HepG2 (cell line): ENCODE data around the gene ZC3H4. TPM values are rescaled to one million over a fixed set of nuclear protein-coding genes. Genes with fewer than 3 reads are reported as not detected.

Experiments used
- ATAC-seq: fragments of 200-7000 bp; cut with Tn5 transposase; 3 replicates; pipeline ENCODE4 v1.9.1; 2020; ENCODE audit warnings: mild to moderate bottlenecking, moderate library complexity
- BruUV-seq: library from RNA; stranded (reverse); fragments of 400-500 nt; replicated peaks from 2 replicates; lab custom pipeline; 2021; lab: Mats Ljungman, UMichigan
- CTCF ChIA-PET: fragments of 300-600 bp; formaldehyde crosslinking; extraction: SDS; loops from one replicate; lab custom pipeline; 2021; ENCODE audit warnings: low total read pairs, inconsistent platforms, low intra/inter-chr PET ratio; lab: Yijun Ruan, JAX
- POLR2A ChIA-PET: fragments of 350-600 bp; sonication (Branson Sonifier 250); formaldehyde crosslinking; loops from one replicate; lab custom pipeline; 2020; ENCODE audit warnings: antibody characterized with exemption, inconsistent platforms; lab: Yijun Ruan, JAX
- DNase-seq: peaks from one replicate; pipeline ENCODE4 v3.0.0-alpha.2; 2015; ENCODE audit warnings: low spot score
- FAIRE-seq: peaks from 3 replicates; lab custom pipeline; 2011; peaks lifted over from hg19 to GRCh38; lab: Jason Lieb, UNC
- H2AFZ ChIP-seq: one replicate; pipeline ENCODE4 v1.6.1; 2011; ENCODE audit warnings: low read length, inconsistent platforms
- H3K27ac ChIP-seq: fragments of 300-600 bp; 3 replicates; pipeline ENCODE4 v1.8.0; 2011; ENCODE audit warnings: mixed run types, mild to moderate bottlenecking, mixed read lengths, low read length, inconsistent platforms; ENCODE audit not compliant: insufficient read depth; ENCODE audit errors: extremely low read length
- H3K27me3 ChIP-seq, 2 experiments: fragments of 200-600 bp in 1 of 2; 2 replicates in 1 of 2; 3 replicates in 1 of 2; pipeline versions ENCODE4 v1.6.0 to v1.8.0; 2011; ENCODE audit warnings: low read length in 2 of 2, mild to moderate bottlenecking in 2 of 2, moderate library complexity in 2 of 2, inconsistent platforms in 1 of 2; ENCODE audit not compliant: insufficient read depth in 2 of 2, control insufficient read depth in 1 of 2
- H3K36me3 ChIP-seq, 2 experiments: fragments of 200-600 bp in 1 of 2; replicated peaks in 1 of 2; 2 replicates in 1 of 2; 3 replicates in 1 of 2; pipeline versions ENCODE4 v1.5.1 to v1.8.0; 2011; ENCODE audit warnings: low read length in 2 of 2, inconsistent platforms in 1 of 2; ENCODE audit not compliant: insufficient read depth in 2 of 2, control insufficient read depth in 1 of 2
- H3K4me1 ChIP-seq: 2 replicates; pipeline ENCODE4 v1.5.1; 2012; ENCODE audit warnings: low read length, inconsistent platforms; ENCODE audit not compliant: insufficient read depth
- H3K4me2 ChIP-seq: 2 replicates; pipeline ENCODE4 v1.6.0; 2011; ENCODE audit warnings: low read depth, low read length, inconsistent platforms
- H3K4me3 ChIP-seq, 3 experiments: fragments of 200-600 bp in 1 of 3; sonication (generic), shearing (Covaris generic) in 1 of 3; replicated peaks in 1 of 3; 2 replicates each; pipeline ENCODE4 v1.5.1; 2011 to 2016; ENCODE audit warnings: low read length in 3 of 3, inconsistent platforms in 2 of 3, low read depth in 2 of 3, mild to moderate bottlenecking in 2 of 3, control low read depth in 1 of 3, mixed read lengths in 1 of 3; ENCODE audit not compliant: insufficient read depth in 1 of 3
- H3K79me2 ChIP-seq: one replicate; pipeline ENCODE4 v1.6.1; 2011; ENCODE audit warnings: low read length, inconsistent platforms; ENCODE audit not compliant: insufficient read depth
- H3K9ac ChIP-seq: 2 replicates; pipeline ENCODE4 v1.6.0; 2011; ENCODE audit warnings: mild to moderate bottlenecking, low read depth, low read length, inconsistent platforms; ENCODE audit not compliant: insufficient read depth
- H3K9me3 ChIP-seq: 2 replicates; pipeline ENCODE4 v1.5.1; 2012; ENCODE audit warnings: mild to moderate bottlenecking, low read length
- H4K20me1 ChIP-seq: 2 replicates; pipeline ENCODE4 v1.6.0; 2011; ENCODE audit warnings: inconsistent platforms, mild to moderate bottlenecking, low read length, moderate library complexity; ENCODE audit not compliant: insufficient read depth
- ATAD3A ChIP-seq: sonication (generic); formaldehyde crosslinking; IDR thresholded peaks from 2 replicates; pipeline ENCODE4 v1.4.0; 2020; ENCODE audit warnings: missing genetic modification reagents
- ELF4 ChIP-seq: sonication (generic); formaldehyde crosslinking; IDR thresholded peaks from 2 replicates; pipeline ENCODE4 v1.5.0; 2020; ENCODE audit warnings: missing genetic modification reagents, mild to moderate bottlenecking, moderate library complexity, borderline replicate concordance
- FOXC1 ChIP-seq: sonication (generic); formaldehyde crosslinking; IDR thresholded peaks from 2 replicates; pipeline ENCODE4 v1.8.0; 2022; ENCODE audit warnings: mild to moderate bottlenecking, missing genetic modification reagents, borderline replicate concordance
- NR2C2 ChIP-seq: sonication (generic); formaldehyde crosslinking; IDR thresholded peaks from 2 replicates; pipeline ENCODE4 v1.4.0; 2020; ENCODE audit warnings: missing genetic modification reagents, mild to moderate bottlenecking, moderate library complexity, borderline replicate concordance
- RFX3 ChIP-seq: IDR thresholded peaks from 2 replicates; pipeline ENCODE4 v1.6.1; 2016; ENCODE audit warnings: missing biosample characterization, missing genetic modification reagents
- RORA ChIP-seq: sonication (generic); formaldehyde crosslinking; IDR thresholded peaks from 2 replicates; pipeline ENCODE4 v1.5.0; 2020; ENCODE audit warnings: mild to moderate bottlenecking, missing genetic modification reagents, moderate library complexity
- RXRB ChIP-seq: IDR thresholded peaks from 2 replicates; pipeline ENCODE4 v1.6.1; 2016; ENCODE audit warnings: borderline replicate concordance, missing genetic modification reagents, missing compliant biosample characterization
- SMAD1 ChIP-seq: sonication (generic); formaldehyde crosslinking; IDR thresholded peaks from 2 replicates; pipeline ENCODE4 v1.4.0; 2020; ENCODE audit warnings: missing genetic modification reagents, low read depth, mild to moderate bottlenecking, borderline replicate concordance
- TFDP1 ChIP-seq: IDR thresholded peaks from 2 replicates; pipeline ENCODE4 v1.6.1; 2016; ENCODE audit warnings: missing compliant biosample characterization, missing genetic modification reagents, borderline replicate concordance
- ZBTB25 ChIP-seq: IDR thresholded peaks from 2 replicates; pipeline ENCODE4 v1.6.1; 2018; ENCODE audit warnings: missing genetic modification reagents
- ZSCAN12 ChIP-seq: sonication (generic); formaldehyde crosslinking; IDR thresholded peaks from 2 replicates; pipeline ENCODE4 v1.9.0; 2021; ENCODE audit warnings: mild to moderate bottlenecking, missing genetic modification reagents
- WGBS: methylation state at CpG from one replicate; pipeline ENCODE4 v1.1.6; 2017; ENCODE audit warnings: low lambda C conversion rate; 5-methylcytosine and 5-hydroxymethylcytosine counted together
- in situ Hi-C: cut with HindIII; loops from 2 replicates; pipeline ENCODE4 v1.10.0; 2017; ENCODE audit warnings: low pct_unique_long_range_greater_than_20kb; ENCODE audit not compliant: extremely low pct_ligation_motif_present
- intact Hi-C: fragments of 100-400 bp; cut with micrococcal nuclease; formaldehyde crosslinking; loops from one replicate; pipeline ENCODE4 v1.10.0; 2022; ENCODE audit not compliant: unreplicated experiment
- polyA plus RNA-seq, 8 experiments: library from polyadenylated mRNA; depleted of rRNA in 3 of 8; stranded (reverse) in 7 of 8; unstranded in 1 of 8; fragments of >200 nt; fragmentation: Illumina TruSeq in 4 of 8; extraction: Trizol in 4 of 8; gene quantifications; 2 replicates each; pipeline versions ENCODE4 v1.2.1 to v1.2.3, GENCODE V29; 2011 to 2016; ENCODE audit warnings: low read depth in 4 of 8, missing spikeins in 1 of 8, mixed read lengths in 1 of 8; ENCODE audit not compliant: insufficient read depth in 1 of 8
- total RNA-seq, 5 experiments: library from RNA; depleted of rRNA; stranded (reverse); fragments of >200 nt; fragmentation: Illumina TruSeq; extraction: Trizol; gene quantifications; 2 replicates each; pipeline ENCODE4 v1.2.3, GENCODE V29; 2016; ENCODE audit warnings: low read depth in 1 of 5

ZC3H4 gene
- total and polyA plus RNA-seq, 2 of the 13 experiments (the other 11 are each of a cell fraction or from before 2014, with no cell fraction given) = 1.8 to 10.7 TPM

DNA sequence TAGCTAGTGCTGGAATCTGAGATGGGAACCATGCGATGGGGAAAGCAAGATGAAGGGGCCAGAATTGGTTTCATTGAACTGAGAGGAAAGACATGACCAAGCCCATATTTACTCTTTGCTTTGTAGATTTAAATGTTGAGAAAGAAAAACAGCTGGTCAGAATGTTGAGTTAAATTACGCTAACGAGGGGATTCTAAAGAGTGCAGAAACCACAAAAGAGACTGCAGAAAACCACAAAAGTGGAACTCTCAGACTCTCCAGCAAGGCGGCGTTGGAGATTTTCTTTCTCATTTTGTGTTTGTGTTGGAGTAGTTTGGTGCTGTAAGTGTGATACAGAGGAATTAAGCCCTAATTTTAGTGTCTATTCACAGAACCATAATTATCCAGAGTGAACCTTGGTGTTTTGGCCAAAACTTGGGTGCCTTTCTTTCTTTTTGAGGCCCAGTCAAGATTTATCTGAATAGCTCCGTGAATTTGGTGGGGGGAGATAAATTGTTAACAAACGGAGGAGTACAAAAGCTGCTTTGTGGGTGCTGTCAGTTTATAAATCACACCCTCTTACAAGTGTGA lies 43.4 kb upstream of the ZC3H4 start:
- POLR2A ChIA-PET = interaction anchor here (1.0 kb wide), 1 partner anchor 87 kb away, joined by 3 read pairs; no protein-coding TSS in a partner anchor
- BruUV-seq = TSS peak; percentile 30
- no peak for FAIRE-seq

DNA sequence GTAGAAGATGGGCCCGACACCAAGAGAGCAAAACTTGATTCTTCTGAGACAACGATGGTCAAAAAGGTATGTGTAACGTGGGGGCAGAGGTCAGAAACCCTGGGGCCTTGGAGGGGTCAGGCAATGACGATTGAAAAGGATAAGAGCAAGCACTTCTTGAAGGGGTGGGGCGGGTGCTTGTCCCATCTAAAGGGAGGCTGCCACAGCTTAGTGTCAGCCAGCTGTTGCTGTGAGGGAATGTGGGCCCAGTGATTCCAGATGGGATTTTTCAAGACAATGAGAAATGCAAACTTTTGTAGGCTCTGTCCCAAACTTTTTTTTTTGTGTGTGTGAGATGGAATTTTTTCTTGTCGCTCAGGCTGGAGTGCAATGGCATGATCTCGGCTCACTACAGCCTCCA lies 41.6 kb upstream of the ZC3H4 start:
- no peak overlapping the region for H3K4me3 ChIP-seq
- H2AFZ ChIP-seq = no peak overlapping the region
- peaks cover 31 to 79% of the 10 kb centered on the region in 2 experiments for H3K36me3 ChIP-seq
- peaks cover 4% of the 10 kb centered on the region for H3K79me2 ChIP-seq
- no TSS peak for BruUV-seq
- no peaks in the 10 kb centered on the region for H3K27me3 ChIP-seq
- H3K27ac ChIP-seq = no peak overlapping the region
- FAIRE-seq (no peak), ATAC-seq (no peak), DNase-seq (no peak)
- H3K9ac ChIP-seq = no peak overlapping the region
- POLR2A ChIA-PET = no interaction called here
- 0 out of 2 replicates have a peak, but pooled peaks cover 20% of the 10 kb centered on the region for H3K4me1 ChIP-seq
- in situ Hi-C loops = no loop called here
- H3K9me3 ChIP-seq = no peaks in the 10 kb centered on the region
- intact Hi-C loops = no loop called here
- H4K20me1 ChIP-seq = no peaks in the 10 kb centered on the region; the same call in 1 of the 2 replicates
- no peak overlapping the region for H3K4me2 ChIP-seq
- WGBS = 97% methylated on average over 7 of the region's 7 CpGs
- CTCF ChIA-PET = no interaction called here
- TF ChIP-seq SMAD1 (CRISPR knock-in tag) = no peak
- TF ChIP-seq RFX3 (CRISPR knock-in tag) = no peak
- TF ChIP-seq TFDP1 (CRISPR knock-in tag) = no peak
- no peak for TF ChIP-seq ELF4 (CRISPR knock-in tag)
- TF ChIP-seq FOXC1 = no peak
- TF ChIP-seq ZBTB25 (CRISPR knock-in tag) = no peak
- no peak for TF ChIP-seq RXRB (CRISPR knock-in tag)

More for the DNA sequence above, 43.4 kb upstream of the ZC3H4 start:
- no peak for ATAC-seq
- intact Hi-C loops (no loop called here), in situ Hi-C loops (no loop called here)
- WGBS = 94% methylated on average over 7 of the region's 7 CpGs
- H2AFZ ChIP-seq = no peak overlapping the region
- H4K20me1 ChIP-seq = no peaks in the 10 kb centered on the region; the same call in 1 of the 2 replicates
- H3K27me3 ChIP-seq = no peaks in the 10 kb centered on the region
- peaks cover 2% of the 10 kb centered on the region for H3K79me2 ChIP-seq
- no peak overlapping the region for H3K4me3 ChIP-seq
- 0 out of 2 replicates have a peak, but pooled peaks cover 11% of the 10 kb centered on the region for H3K4me1 ChIP-seq
- DNase-seq = no peak
- H3K27ac ChIP-seq = peak overlapping the region; percentile 19
- no peak overlapping the region for H3K4me2 ChIP-seq
- TF ChIP-seq NR2C2 = no peak
- TF ChIP-seq ATAD3A (CRISPR knock-in tag) = no peak
- no peak for TF ChIP-seq ZSCAN12 (CRISPR knock-in tag)
- no peak for TF ChIP-seq RORA (CRISPR knock-in tag)
- no peak for TF ChIP-seq RXRB (CRISPR knock-in tag)
- no peak overlapping the region for H3K9ac ChIP-seq
- no peaks in the 10 kb centered on the region for H3K9me3 ChIP-seq
- CTCF ChIA-PET = no interaction called here
- peaks cover 33 to 74% of the 10 kb centered on the region in 2 experiments for H3K36me3 ChIP-seq
